ENCODE data around the gene XPC.
"Not testable (repeated sequence)": the region's sequence is repeated elsewhere in the genome, so short reads cannot be mapped to it uniquely, and the experiment has no call there.

Gene XPC

GRCh38 chr3:14126887-14127505 is 51.4 kb downstream of the XPC start:
- in situ Hi-C loops (cut with HindIII; ENCODE audit: low pct_ligation_motif_present, low pct_unique_long_range_greater_than_20kb, low sequenced_read_pairs), result no loop called here
- no peak for DNase-seq

GRCh38 chr3:14126017-14126886 is 52.1 kb downstream of the XPC start:
- DNase-seq, result no peak

GRCh38 chr3:14125193-14126016 is 53.0 kb downstream of the XPC start:
- peak; percentile 91 for DNase-seq
- in situ Hi-C loops (cut with HindIII; ENCODE audit: low pct_ligation_motif_present, low pct_unique_long_range_greater_than_20kb, low sequenced_read_pairs), result no loop called here

More at GRCh38 chr3:14126017-14126886, 52.1 kb downstream of the XPC start:
- in situ Hi-C loops (cut with HindIII; ENCODE audit: low pct_ligation_motif_present, low pct_unique_long_range_greater_than_20kb, low sequenced_read_pairs), result no loop called here

GRCh38 chr3:14124615-14125192 is 53.7 kb downstream of the XPC start, which contains the start of the genes CHCHD4 and TMEM43:
Gene CHCHD4, minus strand, starts transcription at chr3:14124870. Its CDS starts 194 bp downstream, at chr3:14124676.
Gene TMEM43, plus strand, starts transcription at chr3:14125052. Its CDS starts 142 bp downstream, at chr3:14125194.
- DNase-seq, result peak; percentile 98
- in situ Hi-C loops (cut with HindIII; ENCODE audit: low pct_ligation_motif_present, low pct_unique_long_range_greater_than_20kb, low sequenced_read_pairs), result no loop called here

- peak; percentile 33 for DNase-seq
- in situ Hi-C loops (cut with HindIII; ENCODE audit: low pct_ligation_motif_present, low pct_unique_long_range_greater_than_20kb, low sequenced_read_pairs), result no loop called here
Observed at GRCh38 chr3:14124223-14124614, 54.2 kb downstream of the XPC start.

GRCh38 chr3:14123308-14124222 is 54.8 kb downstream of the XPC start:
- no peak for DNase-seq
- in situ Hi-C loops (cut with HindIII; ENCODE audit: low pct_ligation_motif_present, low pct_unique_long_range_greater_than_20kb, low sequenced_read_pairs), result no loop called here

GRCh38 chr3:14122301-14122700 is 56.1 kb downstream of the XPC start:
- DNase-seq, result no peak
- in situ Hi-C loops (cut with HindIII; ENCODE audit: low pct_ligation_motif_present, low pct_unique_long_range_greater_than_20kb, low sequenced_read_pairs), result no loop called here

GRCh38 chr3:14121859-14122258 is 56.5 kb downstream of the XPC start:
- no peak for DNase-seq
- in situ Hi-C loops (cut with HindIII; ENCODE audit: low pct_ligation_motif_present, low pct_unique_long_range_greater_than_20kb, low sequenced_read_pairs), result no loop called here

- in situ Hi-C loops (cut with HindIII; ENCODE audit: low pct_ligation_motif_present, low pct_unique_long_range_greater_than_20kb, low sequenced_read_pairs); DNase-seq: not testable (repeated sequence)
Observed at GRCh38 chr3:14120921-14121448, 57.4 kb downstream of the XPC start.

GRCh38 chr3:14120111-14120920 is 58.1 kb downstream of the XPC start:
- in situ Hi-C loops (cut with HindIII; ENCODE audit: low pct_ligation_motif_present, low pct_unique_long_range_greater_than_20kb, low sequenced_read_pairs), result no loop called here
- no peak for DNase-seq

- in situ Hi-C loops (cut with HindIII; ENCODE audit: low pct_ligation_motif_present, low pct_unique_long_range_greater_than_20kb, low sequenced_read_pairs), result no loop called here
- DNase-seq, result no peak
Observed at GRCh38 chr3:14119651-14120050, 58.8 kb downstream of the XPC start.

GRCh38 chr3:14118400-14119381 is 59.7 kb downstream of the XPC start:
- no peak for DNase-seq
- in situ Hi-C loops (cut with HindIII; ENCODE audit: low pct_ligation_motif_present, low pct_unique_long_range_greater_than_20kb, low sequenced_read_pairs), result no loop called here

GRCh38 chr3:14117468-14118399 is 60.7 kb downstream of the XPC start:
- in situ Hi-C loops (cut with HindIII; ENCODE audit: low pct_ligation_motif_present, low pct_unique_long_range_greater_than_20kb, low sequenced_read_pairs), result no loop called here

GRCh38 chr3:14113965-14114635 is 64.3 kb downstream of the XPC start:
- in situ Hi-C loops (cut with HindIII; ENCODE audit: low pct_ligation_motif_present, low pct_unique_long_range_greater_than_20kb, low sequenced_read_pairs), result no loop called here
- no peak for DNase-seq

More at GRCh38 chr3:14117468-14118399, 60.7 kb downstream of the XPC start:
- DNase-seq, result no peak

Measured in ACHN (cell line).